ENCODE results near the gene ZNF627.

Gene ZNF627

DNA sequence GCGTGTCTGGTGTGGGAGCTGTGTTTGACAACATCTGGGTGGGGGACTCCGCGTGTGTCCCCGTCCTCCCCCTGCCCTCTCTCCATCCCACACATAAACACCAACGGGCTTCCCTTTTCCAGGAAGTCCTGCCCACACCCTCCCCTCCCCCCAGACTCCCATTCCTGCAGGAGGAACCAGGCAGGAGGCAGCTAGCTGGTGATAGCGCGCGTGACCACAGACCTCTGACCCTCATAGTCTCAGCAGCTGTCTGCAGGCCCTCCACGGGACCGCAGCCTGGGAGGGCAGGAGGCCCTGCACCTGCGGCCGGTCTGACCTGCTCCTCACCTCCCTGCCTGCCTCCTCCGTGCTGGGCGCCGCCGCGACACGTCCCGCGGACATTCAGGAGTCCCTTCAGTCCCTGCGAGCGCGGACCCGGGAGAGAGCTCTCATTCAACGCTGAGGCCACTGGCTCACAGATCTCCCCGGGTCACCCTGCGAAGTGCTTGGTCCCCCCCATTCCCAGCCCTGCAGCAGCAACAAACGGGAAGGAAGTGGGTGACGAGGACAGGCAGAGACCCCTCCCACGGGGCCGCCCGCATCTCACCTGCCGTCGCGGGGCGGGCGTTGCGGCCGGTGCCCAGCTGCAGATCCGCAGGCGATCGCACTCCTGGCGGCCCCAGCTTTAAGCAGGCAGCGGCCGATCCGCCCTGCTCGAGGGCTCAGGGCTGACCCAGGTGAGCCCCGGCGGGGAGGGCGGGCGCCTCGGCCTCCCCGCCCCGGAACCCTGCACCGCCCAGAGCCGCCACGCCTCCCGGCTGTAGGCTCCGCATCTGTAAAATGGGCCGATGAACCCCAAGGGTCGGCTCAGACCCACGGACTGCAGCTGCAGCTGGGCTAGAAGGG is 18.8 kb upstream of the ZNF627 start:
- DNase-seq (ENCODE audit: low read depth) = no peak
- no peak overlapping the region for H3K4me3 ChIP-seq (ENCODE audit: control insufficient read depth, low read depth, low read length)
- TF ChIP-seq, protein P1, sequence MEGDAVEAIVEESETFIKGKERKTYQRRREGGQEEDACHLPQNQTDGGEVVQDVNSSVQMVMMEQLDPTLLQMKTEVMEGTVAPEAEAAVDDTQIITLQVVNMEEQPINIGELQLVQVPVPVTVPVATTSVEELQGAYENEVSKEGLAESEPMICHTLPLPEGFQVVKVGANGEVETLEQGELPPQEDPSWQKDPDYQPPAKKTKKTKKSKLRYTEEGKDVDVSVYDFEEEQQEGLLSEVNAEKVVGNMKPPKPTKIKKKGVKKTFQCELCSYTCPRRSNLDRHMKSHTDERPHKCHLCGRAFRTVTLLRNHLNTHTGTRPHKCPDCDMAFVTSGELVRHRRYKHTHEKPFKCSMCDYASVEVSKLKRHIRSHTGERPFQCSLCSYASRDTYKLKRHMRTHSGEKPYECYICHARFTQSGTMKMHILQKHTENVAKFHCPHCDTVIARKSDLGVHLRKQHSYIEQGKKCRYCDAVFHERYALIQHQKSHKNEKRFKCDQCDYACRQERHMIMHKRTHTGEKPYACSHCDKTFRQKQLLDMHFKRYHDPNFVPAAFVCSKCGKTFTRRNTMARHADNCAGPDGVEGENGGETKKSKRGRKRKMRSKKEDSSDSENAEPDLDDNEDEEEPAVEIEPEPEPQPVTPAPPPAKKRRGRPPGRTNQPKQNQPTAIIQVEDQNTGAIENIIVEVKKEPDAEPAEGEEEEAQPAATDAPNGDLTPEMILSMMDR (conservative IDR thresholded peaks at IDR 0.05; ENCODE audit: control insufficient read depth, insufficient read depth, low read depth, low read length) = no peak

DNA sequence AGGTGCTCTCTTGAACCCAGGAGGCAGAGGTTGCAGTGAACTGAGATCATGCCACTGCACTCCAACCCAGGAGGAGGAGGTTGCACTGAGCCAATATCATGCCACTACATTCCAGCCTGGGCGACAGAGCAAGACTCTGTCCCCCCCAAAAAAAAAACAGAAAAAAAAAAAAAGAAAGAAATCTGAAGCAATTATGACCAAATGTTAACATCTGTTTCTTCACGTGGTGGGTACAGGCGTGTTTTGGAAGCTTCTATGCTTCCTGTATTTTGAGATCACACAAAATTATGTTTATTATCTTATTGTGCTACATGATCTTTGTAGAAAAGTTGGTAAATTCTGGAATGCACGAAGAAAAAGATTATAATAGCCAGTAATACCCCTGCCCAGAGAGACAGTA is 17.2 kb upstream of the ZNF627 start:
- TF ChIP-seq, protein P1 (conservative IDR thresholded peaks at IDR 0.05; ENCODE audit: control insufficient read depth, insufficient read depth, low read depth, low read length) = no peak
- no peak for DNase-seq (ENCODE audit: low read depth)
- no peak overlapping the region for H3K4me3 ChIP-seq (ENCODE audit: control insufficient read depth, low read depth, low read length)

DNA sequence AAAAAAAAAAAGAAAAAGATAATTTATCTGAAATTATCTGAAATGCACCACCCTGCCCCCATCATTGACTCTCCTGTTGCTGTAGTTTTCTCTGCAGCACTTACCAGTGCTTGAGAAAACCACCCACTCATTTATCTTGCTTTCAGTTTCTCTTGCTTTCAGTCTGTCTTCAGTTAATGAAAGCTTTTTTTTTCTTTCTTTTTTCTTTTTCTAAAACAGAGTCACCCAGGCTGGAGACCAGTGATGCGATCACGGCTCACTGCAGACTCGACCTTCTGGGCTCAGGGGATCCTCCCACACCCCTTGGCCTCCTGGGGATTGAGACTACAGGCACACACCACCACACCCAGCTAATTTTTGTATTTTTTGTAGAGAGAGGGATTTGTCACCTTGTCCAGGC is 15.5 kb upstream of the ZNF627 start:
- DNase-seq (ENCODE audit: low read depth) = peak; percentile 44
- H3K4me3 ChIP-seq (ENCODE audit: control insufficient read depth, low read depth, low read length) = no peak overlapping the region
- TF ChIP-seq, protein P1 (conservative IDR thresholded peaks at IDR 0.05; ENCODE audit: control insufficient read depth, insufficient read depth, low read depth, low read length) = no peak

DNA sequence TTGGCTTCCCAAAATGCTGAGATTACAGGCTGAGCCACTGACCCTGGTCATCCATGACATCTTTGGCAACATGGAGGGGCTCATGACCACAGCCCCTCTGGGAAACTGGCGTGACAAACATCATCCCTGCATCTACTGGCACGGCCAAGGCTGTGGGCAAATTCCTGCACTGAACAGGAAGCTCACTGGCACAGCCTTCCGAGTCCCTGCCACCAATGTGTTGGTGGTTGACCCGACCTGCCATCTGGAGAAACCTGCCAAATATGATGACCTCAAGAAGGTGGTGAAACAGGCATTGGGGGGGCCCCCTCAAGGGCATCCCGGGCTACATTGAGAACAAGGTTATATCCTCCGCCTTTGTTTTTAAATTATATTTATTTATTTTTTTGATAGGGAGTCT is 11.0 kb upstream of the ZNF627 start:
- TF ChIP-seq, protein P1 (conservative IDR thresholded peaks at IDR 0.05; ENCODE audit: control insufficient read depth, insufficient read depth, low read depth, low read length) = no peak
- no peak for DNase-seq (ENCODE audit: low read depth)
- no peak overlapping the region for H3K4me3 ChIP-seq (ENCODE audit: control insufficient read depth, low read depth, low read length)

DNA sequence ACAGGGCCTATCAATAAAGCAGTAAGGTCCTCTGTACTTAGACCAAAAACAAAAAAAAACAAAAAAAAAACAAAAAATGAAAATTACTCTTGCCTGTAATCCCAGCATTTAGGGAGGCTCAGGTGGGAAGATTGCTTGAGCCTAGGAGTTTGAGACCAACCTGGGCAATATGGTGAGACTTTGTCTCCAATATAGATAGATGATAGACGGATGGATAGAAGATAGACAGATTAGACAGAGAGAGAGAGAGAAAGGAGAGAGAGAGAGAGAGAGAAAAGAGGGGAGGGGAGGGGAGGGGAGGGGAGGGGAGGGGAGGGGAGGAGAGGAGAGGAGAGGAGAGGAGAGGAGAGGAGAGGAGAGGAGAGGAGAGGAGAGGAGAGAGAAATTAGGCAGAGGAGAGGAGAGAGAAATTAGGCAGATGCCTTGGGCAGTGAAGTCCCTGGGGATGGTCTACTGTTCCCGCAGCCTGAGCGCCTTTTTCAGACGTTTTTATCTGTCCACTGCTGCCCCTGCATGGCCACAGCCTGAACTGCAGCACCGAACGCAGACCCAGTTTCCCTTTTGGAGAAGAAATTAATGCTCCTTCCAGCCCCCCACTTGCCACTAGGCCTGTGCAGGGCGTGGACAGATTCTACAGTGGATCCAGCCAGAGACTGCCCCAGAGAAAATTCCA is 9.8 kb upstream of the ZNF627 start:
- H3K4me3 ChIP-seq (ENCODE audit: control insufficient read depth, low read depth, low read length) = no peak overlapping the region
- peak; percentile 71 for DNase-seq (ENCODE audit: low read depth)
- TF ChIP-seq, protein P1 (conservative IDR thresholded peaks at IDR 0.05; ENCODE audit: control insufficient read depth, insufficient read depth, low read depth, low read length) = peak; percentile 85

DNA sequence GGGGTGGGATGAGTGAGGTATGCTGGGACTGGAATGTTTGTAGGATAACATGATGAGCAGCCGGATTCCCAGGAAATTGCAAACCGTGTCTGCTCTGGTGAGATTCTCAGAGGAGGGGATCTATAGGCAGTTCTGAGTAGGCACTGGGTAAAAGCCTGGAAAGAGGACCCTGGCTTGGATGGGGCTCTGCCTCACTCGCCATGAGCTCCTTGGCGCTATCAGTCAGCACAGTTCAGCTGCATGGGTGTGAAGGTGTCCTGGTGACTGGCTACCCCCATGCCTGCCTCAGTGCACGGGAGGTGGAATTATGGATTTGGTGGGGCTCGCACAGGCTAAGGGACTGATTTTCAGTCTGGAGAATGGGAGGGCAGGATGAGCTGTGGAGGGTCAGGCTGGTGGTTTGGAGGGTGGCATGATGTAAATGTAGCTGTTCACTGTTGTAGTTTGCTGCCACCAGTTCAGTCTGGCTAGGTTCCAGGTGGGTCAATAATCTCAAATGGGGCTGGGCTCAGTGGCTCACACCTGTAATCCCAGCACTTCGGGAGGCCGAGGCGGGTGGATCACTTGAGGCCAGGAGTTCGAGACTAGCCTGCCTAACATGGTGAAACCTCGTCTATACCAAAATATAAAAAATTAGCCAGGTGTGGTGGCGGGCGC is 9.2 kb upstream of the ZNF627 start:
- TF ChIP-seq, protein P1 (conservative IDR thresholded peaks at IDR 0.05; ENCODE audit: control insufficient read depth, insufficient read depth, low read depth, low read length) = no peak
- H3K4me3 ChIP-seq (ENCODE audit: control insufficient read depth, low read depth, low read length) = no peak overlapping the region
- DNase-seq (ENCODE audit: low read depth) = no peak
